Mucosa of stomach (tissue), 1 donor: Measurements from ENCODE around the gene NHP2.

Source experiments
- H3K27me3 ChIP-seq: one replicate; pipeline ENCODE4 v1.7.0; 2013; ENCODE audit warnings: mild to moderate bottlenecking, low read length; ENCODE audit not compliant: control insufficient read depth, insufficient read depth
- H3K36me3 ChIP-seq: one replicate; pipeline ENCODE4 v1.7.0; 2013; ENCODE audit warnings: low read length; ENCODE audit not compliant: control insufficient read depth, insufficient read depth
- H3K4me1 ChIP-seq: one replicate; pipeline ENCODE4 v1.7.0; 2013; ENCODE audit warnings: mild to moderate bottlenecking, low read length; ENCODE audit not compliant: control insufficient read depth, insufficient read depth
- H3K4me3 ChIP-seq: one replicate; pipeline ENCODE4 v1.7.0; 2013; ENCODE audit warnings: low read length
- H3K9ac ChIP-seq: one replicate; pipeline ENCODE4 v1.7.0; 2013; ENCODE audit warnings: mild to moderate bottlenecking, low read length, moderate library complexity
- H3K9me3 ChIP-seq: one replicate; pipeline ENCODE4 v1.7.0; 2013; ENCODE audit warnings: mild to moderate bottlenecking, low read length, moderate library complexity; ENCODE audit not compliant: control insufficient read depth
- donor health status: Pancreatic carcinoma.

The NHP2 gene

DNA sequence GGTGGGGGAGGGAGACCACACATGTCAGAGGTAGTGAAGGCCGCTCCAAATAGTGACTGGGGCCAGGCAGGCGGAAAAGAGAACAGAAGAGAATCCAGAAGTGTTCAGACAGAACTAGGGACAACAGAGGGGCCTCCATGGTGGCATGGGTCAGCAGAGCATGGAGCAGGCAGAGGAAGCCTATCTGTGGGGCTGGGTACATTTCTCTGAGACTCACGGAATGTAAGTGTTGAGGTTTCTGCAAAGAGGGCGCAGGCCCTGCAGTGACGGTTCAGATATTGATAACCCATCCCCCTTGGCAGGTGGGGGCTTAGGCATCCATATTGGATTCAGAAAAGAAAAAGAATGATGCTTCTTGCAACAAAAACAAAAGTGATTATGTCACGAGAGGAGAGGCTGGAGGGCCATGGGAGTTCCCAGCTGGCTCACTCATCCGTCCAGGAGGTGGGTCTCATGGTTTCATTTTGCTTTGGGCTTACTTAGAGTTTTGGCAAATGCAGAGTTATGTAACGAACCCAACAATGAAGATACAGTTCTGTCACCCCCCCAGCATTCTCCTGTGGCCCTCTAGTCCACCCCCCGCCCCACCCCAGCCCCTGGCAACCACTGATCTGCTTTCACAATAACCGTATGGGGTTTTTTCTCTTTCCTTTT, 28.3 kb downstream of the NHP2 start:
- H3K4me3 ChIP-seq, result no peak overlapping the region
- peaks cover 23% of the 10 kb centered on the region for H3K4me1 ChIP-seq
- no peak overlapping the region for H3K9ac ChIP-seq
- H3K27me3 ChIP-seq, result no peaks in the 10 kb centered on the region
- no peaks in the 10 kb centered on the region for H3K36me3 ChIP-seq
- H3K9me3 ChIP-seq, result no peaks in the 10 kb centered on the region

DNA sequence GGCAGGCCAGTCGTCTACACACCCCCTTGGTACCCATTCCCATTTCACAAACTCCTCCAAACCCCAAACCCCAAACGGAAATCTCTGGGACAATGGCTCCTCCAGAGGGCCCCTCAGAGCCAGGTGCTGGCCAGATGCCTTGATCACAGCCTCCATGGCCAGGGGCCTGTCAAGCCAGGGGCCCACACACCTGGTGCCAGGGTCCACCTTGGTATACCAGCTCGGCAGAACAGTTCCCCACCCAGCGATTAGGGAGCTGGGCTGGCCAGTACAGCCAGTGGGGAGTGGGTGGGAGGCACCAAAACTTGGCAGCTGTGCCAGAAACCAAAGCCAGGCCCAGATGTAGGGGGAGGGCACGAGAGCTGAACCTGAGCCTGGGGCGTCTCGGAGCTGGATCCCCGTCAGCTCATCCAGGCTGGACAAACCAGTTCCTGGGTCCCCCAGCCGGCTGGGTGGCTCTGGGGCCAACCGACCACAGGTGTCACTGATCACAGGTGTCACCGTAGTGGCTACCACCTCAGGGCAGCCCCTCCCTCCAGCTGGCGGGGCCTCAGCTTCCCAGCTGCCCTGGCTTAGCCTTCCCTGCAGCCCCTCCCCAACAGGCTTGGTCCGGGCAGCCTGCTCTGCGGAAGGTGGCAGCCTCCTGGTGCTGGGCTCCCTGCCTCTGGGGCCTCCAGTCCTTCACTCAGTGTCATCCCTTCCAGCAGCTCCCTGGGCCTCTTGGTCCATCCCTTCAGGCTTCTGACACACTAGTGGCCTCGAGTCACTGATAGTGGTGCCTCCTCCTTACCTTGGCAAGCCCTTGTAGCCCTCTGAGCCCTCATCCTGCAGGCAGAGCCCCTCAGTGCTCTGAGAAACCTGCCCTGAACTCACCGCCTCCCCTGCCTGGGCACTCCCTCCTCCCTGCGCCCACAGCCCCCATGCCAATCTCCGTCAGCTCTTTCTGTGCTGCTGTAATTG, 29.4 kb downstream of the NHP2 start:
- H3K9me3 ChIP-seq, result no peaks in the 10 kb centered on the region
- H3K9ac ChIP-seq, result peak overlapping the region; percentile 7
- H3K36me3 ChIP-seq, result no peaks in the 10 kb centered on the region
- no peak overlapping the region for H3K4me3 ChIP-seq
- H3K4me1 ChIP-seq, result peaks cover 23% of the 10 kb centered on the region
- H3K27me3 ChIP-seq, result peaks cover 2% of the 10 kb centered on the region

GRCh38 chr5:178123094-178123965, 30.4 kb downstream of the NHP2 start:
- no peaks in the 10 kb centered on the region for H3K9me3 ChIP-seq
- H3K9ac ChIP-seq, result peak overlapping the region; percentile 7
- H3K4me3 ChIP-seq, result no peak overlapping the region
- peaks cover 23% of the 10 kb centered on the region for H3K4me1 ChIP-seq
- H3K36me3 ChIP-seq, result no peaks in the 10 kb centered on the region
- H3K27me3 ChIP-seq, result peaks cover 2% of the 10 kb centered on the region

DNA sequence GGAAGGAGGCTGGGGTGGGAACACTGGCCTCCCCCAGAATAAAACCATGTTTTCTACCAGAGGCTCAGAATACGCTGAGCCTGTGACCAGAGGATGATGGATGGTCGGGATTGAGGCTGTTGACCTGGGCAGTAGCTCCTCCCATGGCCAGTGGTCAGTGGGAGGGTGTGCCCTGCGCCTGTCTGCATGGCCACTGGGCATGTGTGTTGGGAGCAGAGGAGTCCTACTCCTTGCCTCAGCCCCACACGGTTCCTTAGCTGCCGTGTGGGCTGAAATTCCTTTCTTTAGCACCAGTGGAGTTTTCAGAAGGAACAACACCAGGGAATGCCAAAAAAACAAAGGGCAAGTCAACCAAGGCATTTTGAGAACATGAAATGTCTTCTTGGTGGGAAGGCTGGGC, 31.3 kb downstream of the NHP2 start:
- H3K4me1 ChIP-seq, result peaks cover 23% of the 10 kb centered on the region
- H3K9ac ChIP-seq, result no peak overlapping the region
- H3K9me3 ChIP-seq, result no peaks in the 10 kb centered on the region
- peaks cover 4% of the 10 kb centered on the region for H3K27me3 ChIP-seq
- H3K36me3 ChIP-seq, result no peaks in the 10 kb centered on the region
- H3K4me3 ChIP-seq, result no peak overlapping the region

DNA sequence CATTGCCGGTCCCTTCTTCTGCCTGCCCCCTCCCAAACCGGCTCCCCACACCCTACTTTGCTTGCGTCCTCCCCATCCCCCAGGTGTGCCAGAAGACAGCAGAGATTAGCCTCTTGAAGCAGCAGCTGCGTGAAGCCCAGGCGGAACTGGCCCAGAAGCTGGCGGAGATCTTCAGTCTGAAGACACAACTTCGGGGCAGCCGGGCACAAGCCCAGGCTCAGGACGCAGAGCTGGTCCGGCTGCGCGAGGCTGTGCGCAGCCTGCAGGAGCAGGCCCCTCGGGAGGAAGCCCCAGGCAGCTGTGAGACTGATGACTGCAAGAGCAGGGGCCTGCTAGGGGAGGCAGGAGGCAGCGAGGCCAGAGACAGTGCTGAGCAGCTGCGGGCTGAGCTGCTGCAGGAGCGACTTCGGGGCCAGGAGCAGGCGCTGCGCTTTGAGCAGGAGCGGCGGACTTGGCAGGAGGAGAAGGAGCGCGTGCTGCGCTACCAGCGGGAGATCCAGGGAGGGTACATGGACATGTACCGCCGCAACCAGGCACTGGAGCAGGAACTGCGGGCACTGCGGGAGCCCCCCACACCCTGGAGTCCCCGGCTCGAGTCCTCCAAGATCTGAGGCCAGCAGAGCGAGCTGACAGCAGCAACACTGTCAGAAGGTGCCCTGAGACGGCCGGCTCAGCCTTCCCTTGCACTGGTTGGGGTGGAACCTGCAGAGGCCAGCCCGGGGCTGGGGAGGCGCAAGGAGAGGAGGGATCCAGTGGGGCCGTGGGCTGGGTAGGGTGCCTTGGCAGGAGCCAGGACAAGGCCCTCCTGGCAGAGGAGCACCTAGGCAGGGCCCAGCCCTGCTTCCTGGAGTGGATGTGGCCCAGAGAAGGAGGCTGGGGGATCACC, 32.1 kb downstream of the NHP2 start:
- Histone ChIP-seq H3K9me3 (no peaks in the 10 kb centered on the region), H3K4me1 (peaks cover 23% of the 10 kb centered on the region), H3K36me3 (no peaks in the 10 kb centered on the region), H3K4me3 (no peak overlapping the region), H3K9ac (no peak overlapping the region), H3K27me3 (peaks cover 6% of the 10 kb centered on the region)

GRCh38 chr5:178120607-178121357, 32.9 kb downstream of the NHP2 start:
- no peak overlapping the region for H3K9ac ChIP-seq
- H3K9me3 ChIP-seq, result no peaks in the 10 kb centered on the region
- no peaks in the 10 kb centered on the region for H3K36me3 ChIP-seq
- H3K4me1 ChIP-seq, result peaks cover 30% of the 10 kb centered on the region
- no peak overlapping the region for H3K4me3 ChIP-seq
- peaks cover 13% of the 10 kb centered on the region for H3K27me3 ChIP-seq

- Histone ChIP-seq H3K36me3 (no peaks in the 10 kb centered on the region), H3K4me3 (no peak overlapping the region), H3K27me3 (peaks cover 17% of the 10 kb centered on the region), H3K9ac (no peak overlapping the region), H3K9me3 (no peaks in the 10 kb centered on the region), H3K4me1 (peaks cover 36% of the 10 kb centered on the region)
Measured at GRCh38 chr5:178119915-178120606, 33.6 kb downstream of the NHP2 start.

GRCh38 chr5:178117923-178118701, 35.6 kb downstream of the NHP2 start:
- Histone ChIP-seq H3K4me1 (peaks cover 34% of the 10 kb centered on the region), H3K36me3 (no peaks in the 10 kb centered on the region), H3K9ac (no peak overlapping the region), H3K4me3 (no peak overlapping the region), H3K9me3 (no peaks in the 10 kb centered on the region), H3K27me3 (peaks cover 28% of the 10 kb centered on the region)

DNA sequence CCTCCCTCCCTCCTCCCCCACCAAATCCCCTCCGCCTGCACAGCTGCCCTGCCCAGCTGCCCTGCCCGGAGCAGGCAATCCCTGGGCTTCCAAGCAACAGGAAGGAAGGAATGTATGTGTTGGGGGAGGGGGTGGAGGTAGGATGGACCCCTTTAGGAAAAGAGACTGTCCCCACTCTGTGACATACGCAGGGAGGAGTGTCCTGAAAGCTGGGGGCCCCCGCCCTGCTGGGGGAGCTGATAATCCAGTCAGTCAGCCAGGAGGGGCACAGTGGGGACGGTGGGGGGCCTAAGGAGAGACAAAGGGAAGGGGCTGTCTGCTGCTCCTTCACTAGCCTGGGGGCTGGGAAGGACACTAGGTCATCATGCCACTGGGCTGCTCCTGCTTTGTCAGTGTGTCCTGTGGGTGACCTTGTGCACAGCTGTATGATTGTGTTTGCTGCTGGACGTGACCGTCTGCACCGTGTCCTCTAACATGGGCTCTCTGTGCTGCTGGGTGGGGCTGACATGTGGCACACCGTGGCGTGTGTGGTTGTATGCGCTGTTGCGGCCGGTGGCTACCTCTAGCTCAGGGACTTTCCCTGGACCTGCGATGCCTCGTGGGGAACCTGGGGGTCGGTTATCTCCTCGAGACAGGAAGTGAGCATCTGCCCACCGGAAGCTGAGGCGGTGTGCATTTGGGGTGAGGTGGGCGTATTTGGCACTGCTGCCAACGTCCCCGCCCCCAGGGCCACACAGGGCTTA, 37.4 kb downstream of the NHP2 start:
- Histone ChIP-seq H3K9ac (no peak overlapping the region), H3K4me1 (peaks cover 31% of the 10 kb centered on the region), H3K36me3 (no peaks in the 10 kb centered on the region), H3K4me3 (no peak overlapping the region), H3K9me3 (no peaks in the 10 kb centered on the region), H3K27me3 (peaks cover 33% of the 10 kb centered on the region)
